OCI-LY3 (cell line): ENCODE measurements around the gene PDE3A.

Experiments
- H2AFZ ChIP-seq: fragments of 200-600, 300-600 bp; shearing (Covaris generic); 2 replicates; pipeline ENCODE4 v1.6.0; 2014; ENCODE audit warnings: antibody characterized with exemption, low read depth, low read length
- H3K27ac ChIP-seq: fragments of 200-600, 300-600 bp; sonication (generic); 2 replicates; pipeline ENCODE4 v1.5.1; 2014; ENCODE audit warnings: mild to moderate bottlenecking, low read length, moderate library complexity, mixed read lengths
- H3K27me3 ChIP-seq: fragments of 200-600, 300-600 bp; sonication (generic); 2 replicates; pipeline ENCODE4 v1.6.1; 2014; ENCODE audit warnings: low read depth, low read length, mixed read lengths
- H3K36me3 ChIP-seq: fragments of 200-600, 300-600 bp; sonication (generic); replicated peaks from 2 replicates; pipeline ENCODE3; 2014; ENCODE audit warnings: low read depth, low read length, mixed read lengths
- H3K4me1 ChIP-seq: fragments of 300-600, 200-600 bp; sonication (generic); 2 replicates; pipeline ENCODE4 v1.6.1; 2014; ENCODE audit warnings: low read length, mixed read lengths
- H3K4me2 ChIP-seq: fragments of 200-600, 300-600 bp; sonication (generic); 2 replicates; pipeline ENCODE4 v1.6.1; 2014; ENCODE audit warnings: low read length, mixed read lengths
- H3K4me3 ChIP-seq: fragments of 300-600, 200-600 bp; sonication (generic); 2 replicates; pipeline ENCODE4 v1.5.1; 2014; ENCODE audit warnings: antibody characterized with exemption, mild to moderate bottlenecking, low read length, moderate library complexity
- H3K79me2 ChIP-seq: fragments of 300-600, 200-600 bp; shearing (Covaris generic); 2 replicates; pipeline ENCODE4 v1.6.1; 2014; ENCODE audit warnings: mild to moderate bottlenecking, low read length, mixed read lengths
- H3K9ac ChIP-seq: fragments of 300-600, 200-600 bp; shearing (Covaris generic); 2 replicates; pipeline ENCODE4 v1.6.0; 2014; ENCODE audit warnings: mild to moderate bottlenecking, low read length, moderate library complexity
- H3K9me3 ChIP-seq: fragments of 200-600, 300-600 bp; shearing (Covaris generic); 2 replicates; pipeline ENCODE4 v1.6.1; 2014; ENCODE audit warnings: low read length, mixed read lengths; ENCODE audit not compliant: insufficient read depth
- H4K20me1 ChIP-seq: fragments of 200-600, 300-600 bp; sonication (generic); 2 replicates; pipeline ENCODE4 v1.6.1; 2016; ENCODE audit warnings: low read length, mixed read lengths; ENCODE audit not compliant: insufficient read depth
- CTCF ChIP-seq: fragments of 200-600, 300-600 bp; sonication (generic); IDR thresholded peaks from 2 replicates; pipeline ENCODE4 v1.5.1; 2014; ENCODE audit warnings: antibody characterized with exemption, low read length, low read depth
- EZH2phosphoT487 ChIP-seq: fragments of 200-600 bp; shearing (Covaris generic); IDR thresholded peaks from 2 replicates; pipeline ENCODE4 v1.6.1; 2018; ENCODE audit warnings: antibody characterized with exemption, mixed run types, low read depth

PDE3A gene

GRCh38 chr12:20596061-20596460, 227.7 kb downstream of the PDE3A start:
- H2AFZ ChIP-seq = no peak overlapping the region
- no peaks in the 10 kb centered on the region for H3K36me3 ChIP-seq
- H3K4me1 ChIP-seq = no peaks in the 10 kb centered on the region
- TF ChIP-seq EZH2phosphoT487 (no peak), CTCF (no peak)
- peaks cover 8% of the 10 kb centered on the region; the same call in 1 of the 2 replicates for H3K27me3 ChIP-seq
- no peaks in the 10 kb centered on the region for H4K20me1 ChIP-seq
- no peak overlapping the region for H3K4me2 ChIP-seq
- no peak overlapping the region for H3K27ac ChIP-seq
- H3K79me2 ChIP-seq = no peaks in the 10 kb centered on the region
- H3K9ac ChIP-seq = no peak overlapping the region
- H3K4me3 ChIP-seq = no peak overlapping the region
- H3K9me3 ChIP-seq = no peaks in the 10 kb centered on the region

DNA sequence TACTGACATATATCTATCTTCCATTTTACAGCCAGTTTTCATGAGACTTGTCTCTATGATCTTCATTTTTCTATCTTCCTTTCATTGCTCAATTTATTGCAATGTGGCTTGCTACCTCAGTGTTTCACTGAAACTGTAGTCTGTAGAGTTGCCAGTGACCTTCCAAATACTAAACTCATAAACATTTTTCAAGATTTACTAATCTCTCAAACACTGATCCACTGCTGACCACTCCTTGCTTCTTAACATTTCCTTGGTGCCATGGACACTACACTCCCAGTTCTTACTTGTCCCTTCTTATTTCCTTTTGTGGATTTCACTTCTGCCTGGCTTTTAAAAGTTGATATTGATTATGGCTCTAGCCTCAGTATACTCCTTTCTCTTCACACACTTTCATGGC, 231.4 kb downstream of the PDE3A start:
- Histone ChIP-seq H3K36me3 (no peaks in the 10 kb centered on the region), H3K4me2 (no peak overlapping the region), H3K4me3 (no peak overlapping the region), H3K27ac (no peak overlapping the region), H4K20me1 (no peaks in the 10 kb centered on the region), H3K9ac (no peak overlapping the region), H3K79me2 (no peaks in the 10 kb centered on the region), H3K27me3 (peaks cover 7% of the 10 kb centered on the region; the same call in 1 of the 2 replicates), H3K4me1 (no peaks in the 10 kb centered on the region), H2AFZ (no peak overlapping the region), H3K9me3 (no peaks in the 10 kb centered on the region)
- TF ChIP-seq EZH2phosphoT487 (no peak), CTCF (no peak)

- H3K9ac ChIP-seq = no peak overlapping the region
- H3K27me3 ChIP-seq = peaks cover 11% of the 10 kb centered on the region; the same call in 1 of the 2 replicates
- H3K4me2 ChIP-seq = no peak overlapping the region
- TF ChIP-seq CTCF (peak; percentile 59), EZH2phosphoT487 (no peak)
- H3K4me3 ChIP-seq = no peak overlapping the region
- no peaks in the 10 kb centered on the region for H3K79me2 ChIP-seq
- H3K36me3 ChIP-seq = no peaks in the 10 kb centered on the region
- no peaks in the 10 kb centered on the region for H4K20me1 ChIP-seq
- H3K27ac ChIP-seq = no peak overlapping the region
- H3K9me3 ChIP-seq = no peaks in the 10 kb centered on the region
- no peak overlapping the region for H2AFZ ChIP-seq
- no peaks in the 10 kb centered on the region for H3K4me1 ChIP-seq
These were observed 233.4 kb downstream of the PDE3A start for GRCh38 chr12:20601668-20602280.

DNA sequence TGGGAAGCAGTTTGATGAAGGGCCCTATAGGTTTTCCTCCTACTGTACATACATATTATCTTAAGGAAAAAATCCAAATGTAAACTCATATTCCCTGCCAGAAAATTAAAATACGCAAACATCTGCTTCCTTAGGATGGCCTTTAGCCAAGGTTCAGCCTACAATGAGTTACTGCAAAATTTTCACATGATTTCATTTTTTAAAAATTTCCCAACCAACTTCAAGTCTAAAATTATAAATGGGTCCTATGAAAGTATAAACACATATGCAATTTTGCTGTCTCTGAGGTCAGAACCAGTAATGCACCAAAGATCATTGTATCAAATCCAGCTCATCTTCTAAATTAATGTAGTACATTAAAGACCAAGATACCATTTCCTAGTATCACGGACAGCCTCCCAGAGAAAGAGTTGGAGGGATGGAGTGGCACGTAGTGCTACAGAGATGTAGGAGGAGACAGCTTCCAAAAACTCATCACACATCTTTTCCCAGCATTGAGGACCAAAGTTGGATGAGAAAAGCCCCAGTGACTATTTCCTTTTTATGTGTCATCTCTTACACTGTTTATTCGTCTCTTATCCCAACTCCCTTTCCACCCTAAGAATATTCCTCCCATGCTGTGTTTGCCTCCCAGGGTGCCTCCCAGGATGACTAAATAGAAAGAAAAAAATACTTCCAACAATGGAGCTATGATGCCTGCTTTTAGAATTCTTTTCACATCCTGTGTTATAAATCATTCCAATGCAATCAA, 234.5 kb downstream of the PDE3A start:
- Histone ChIP-seq H3K27ac (no peak overlapping the region), H3K27me3 (peaks cover 11% of the 10 kb centered on the region; the same call in 1 of the 2 replicates), H3K9me3 (no peaks in the 10 kb centered on the region), H3K9ac (no peak overlapping the region), H3K36me3 (no peaks in the 10 kb centered on the region), H3K79me2 (no peaks in the 10 kb centered on the region), H3K4me1 (no peaks in the 10 kb centered on the region), H3K4me2 (no peak overlapping the region), H3K4me3 (no peak overlapping the region), H4K20me1 (no peaks in the 10 kb centered on the region), H2AFZ (no peak overlapping the region)
- TF ChIP-seq CTCF (no peak), EZH2phosphoT487 (no peak)
